ENCODE measurements around the gene SH3BP1.

Gene SH3BP1

DNA sequence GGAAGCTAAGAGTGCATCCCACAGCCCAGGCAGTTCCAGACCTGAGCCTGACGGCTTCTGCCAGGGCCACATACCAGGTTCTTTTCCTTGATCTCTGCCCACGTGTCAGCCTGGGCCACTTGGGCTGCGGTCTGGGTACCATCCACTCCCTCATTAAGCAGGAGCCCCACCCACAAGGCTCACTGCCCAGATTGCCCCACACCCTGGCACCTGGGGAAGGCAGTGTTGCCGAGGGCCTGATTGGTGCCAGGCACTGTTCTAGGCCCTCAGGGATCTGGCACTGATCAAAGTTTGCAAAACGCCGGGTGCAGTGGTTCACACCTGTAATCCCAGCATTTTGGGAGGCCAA, 15.5 kb upstream of the SH3BP1 start:
- TF ChIP-seq, protein P1, sequence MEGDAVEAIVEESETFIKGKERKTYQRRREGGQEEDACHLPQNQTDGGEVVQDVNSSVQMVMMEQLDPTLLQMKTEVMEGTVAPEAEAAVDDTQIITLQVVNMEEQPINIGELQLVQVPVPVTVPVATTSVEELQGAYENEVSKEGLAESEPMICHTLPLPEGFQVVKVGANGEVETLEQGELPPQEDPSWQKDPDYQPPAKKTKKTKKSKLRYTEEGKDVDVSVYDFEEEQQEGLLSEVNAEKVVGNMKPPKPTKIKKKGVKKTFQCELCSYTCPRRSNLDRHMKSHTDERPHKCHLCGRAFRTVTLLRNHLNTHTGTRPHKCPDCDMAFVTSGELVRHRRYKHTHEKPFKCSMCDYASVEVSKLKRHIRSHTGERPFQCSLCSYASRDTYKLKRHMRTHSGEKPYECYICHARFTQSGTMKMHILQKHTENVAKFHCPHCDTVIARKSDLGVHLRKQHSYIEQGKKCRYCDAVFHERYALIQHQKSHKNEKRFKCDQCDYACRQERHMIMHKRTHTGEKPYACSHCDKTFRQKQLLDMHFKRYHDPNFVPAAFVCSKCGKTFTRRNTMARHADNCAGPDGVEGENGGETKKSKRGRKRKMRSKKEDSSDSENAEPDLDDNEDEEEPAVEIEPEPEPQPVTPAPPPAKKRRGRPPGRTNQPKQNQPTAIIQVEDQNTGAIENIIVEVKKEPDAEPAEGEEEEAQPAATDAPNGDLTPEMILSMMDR (IDR thresholded peaks at IDR 0.05; ENCODE audit: borderline replicate concordance, insufficient read depth, low read depth, low read length) = no peak

DNA sequence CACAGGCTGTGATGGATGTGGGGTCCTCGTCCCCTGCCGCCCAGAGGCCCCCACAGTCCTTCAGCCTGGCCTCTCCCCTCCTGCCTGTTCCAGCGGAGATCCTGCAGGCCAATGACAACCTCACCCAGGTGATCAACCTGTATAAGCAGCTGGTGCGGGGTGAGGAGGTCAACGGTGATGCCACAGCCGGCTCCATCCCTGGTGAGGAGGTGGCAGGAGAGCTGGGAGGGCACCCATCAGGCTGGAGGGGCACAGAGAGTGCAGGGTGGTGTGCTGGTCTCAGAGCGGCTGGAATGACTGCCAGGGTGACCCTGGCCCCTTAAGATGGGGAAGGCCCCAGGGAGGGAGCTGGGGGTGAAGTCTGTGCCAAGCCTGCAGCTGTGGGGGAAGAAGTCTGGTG, 14.6 kb upstream of the SH3BP1 start:
- TF ChIP-seq, protein P1 (IDR thresholded peaks at IDR 0.05; ENCODE audit: borderline replicate concordance, insufficient read depth, low read depth, low read length) = no peak
- H3K4me3 ChIP-seq (ENCODE audit: low read depth, low read length) = no peak overlapping the region

More for the DNA sequence above, 15.5 kb upstream of the SH3BP1 start:
- H3K4me3 ChIP-seq (ENCODE audit: low read depth, low read length) = no peak overlapping the region

DNA sequence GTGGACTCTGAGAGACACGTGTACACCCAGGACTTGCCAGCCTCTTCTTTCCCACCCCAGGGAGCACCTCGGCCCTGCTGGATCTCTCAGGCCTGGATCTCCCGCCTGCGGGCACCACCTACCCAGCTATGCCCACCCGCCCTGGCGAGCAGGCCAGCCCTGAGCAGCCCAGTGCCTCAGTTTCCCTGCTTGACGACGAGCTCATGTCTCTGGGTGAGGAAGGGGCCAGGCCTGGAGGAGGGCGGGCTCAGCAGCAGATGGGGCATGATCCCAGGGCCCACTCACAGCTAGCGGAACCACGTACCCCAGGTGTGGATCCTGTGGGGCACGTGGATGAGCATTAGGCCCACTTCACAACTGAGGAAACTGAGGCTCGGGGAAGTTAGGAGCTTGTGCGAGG, 13.7 kb upstream of the SH3BP1 start:
- TF ChIP-seq, protein P1 (IDR thresholded peaks at IDR 0.05; ENCODE audit: borderline replicate concordance, insufficient read depth, low read depth, low read length) = no peak
- no peak overlapping the region for H3K4me3 ChIP-seq (ENCODE audit: low read depth, low read length)

DNA sequence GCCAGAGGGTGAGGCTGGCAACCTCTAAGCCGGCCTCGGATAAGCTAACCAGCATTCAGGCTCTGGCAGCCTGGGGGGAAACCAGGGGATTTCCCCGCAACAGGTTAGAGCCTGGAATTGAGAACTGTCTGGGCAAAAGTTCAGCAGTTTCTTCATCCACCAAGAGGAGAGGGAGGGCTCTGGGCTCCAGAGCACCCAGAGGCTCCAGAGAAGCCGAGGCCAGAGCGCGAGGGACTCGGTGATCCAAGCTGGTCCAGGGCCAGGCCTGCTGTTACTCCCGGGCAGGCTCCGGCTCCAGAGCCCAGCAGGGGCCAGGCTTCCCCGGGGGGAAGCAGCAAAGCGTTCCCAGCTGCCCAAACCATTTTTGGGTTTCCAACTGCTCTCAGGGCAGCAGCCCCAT, 13.3 kb upstream of the SH3BP1 start:
- TF ChIP-seq, protein P1 (IDR thresholded peaks at IDR 0.05; ENCODE audit: borderline replicate concordance, insufficient read depth, low read depth, low read length) = no peak
- no peak overlapping the region for H3K4me3 ChIP-seq (ENCODE audit: low read depth, low read length)

DNA sequence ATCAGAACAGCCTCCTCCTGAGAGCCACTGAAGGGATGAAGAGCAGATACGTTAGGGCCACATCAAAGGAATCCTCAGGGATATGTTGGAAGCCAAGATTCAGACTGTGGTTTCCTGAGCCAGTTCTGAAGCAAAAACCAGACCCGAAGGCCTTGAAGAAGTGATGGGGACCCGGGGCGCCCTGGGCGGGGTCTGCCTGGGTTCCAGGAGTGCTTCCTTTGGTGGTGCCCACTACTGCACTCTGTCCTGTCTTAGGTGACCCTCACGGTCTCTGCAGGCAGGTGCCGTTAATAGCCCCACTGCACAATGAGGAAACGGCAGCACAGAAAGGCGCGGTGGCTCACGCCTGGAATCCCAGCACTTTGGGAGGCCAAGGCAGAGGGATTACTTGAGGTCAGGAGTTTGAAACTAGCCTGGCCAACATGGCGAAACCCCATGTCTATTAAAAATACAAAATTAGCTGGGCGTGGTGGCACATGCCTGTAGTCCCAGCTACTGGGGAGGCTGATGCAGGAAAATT, 12.9 kb upstream of the SH3BP1 start:
- TF ChIP-seq, protein P1 (IDR thresholded peaks at IDR 0.05; ENCODE audit: borderline replicate concordance, insufficient read depth, low read depth, low read length) = no peak
- no peak overlapping the region for H3K4me3 ChIP-seq (ENCODE audit: low read depth, low read length)

DNA sequence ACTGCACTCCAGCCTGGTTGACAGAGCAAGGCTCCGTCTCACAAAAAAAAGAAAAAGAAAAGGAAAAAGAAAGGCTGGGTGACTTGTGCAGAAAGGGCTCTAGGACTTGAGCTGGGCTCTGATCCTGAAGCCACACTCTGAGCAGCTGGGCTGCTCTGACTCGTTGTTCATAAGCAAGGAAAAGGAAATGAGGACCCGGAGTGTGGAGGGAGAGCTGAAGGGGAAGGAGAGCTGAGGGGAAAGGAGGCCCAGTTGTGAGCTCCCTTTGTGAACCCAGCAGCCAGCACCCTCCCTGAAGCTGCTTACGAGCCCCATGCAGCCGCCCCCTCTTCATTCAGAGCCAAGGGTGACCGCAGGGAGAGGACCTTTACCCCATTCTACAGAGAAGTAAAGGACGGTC, 12.3 kb upstream of the SH3BP1 start:
- H3K4me3 ChIP-seq (ENCODE audit: low read depth, low read length) = no peak overlapping the region
- TF ChIP-seq, protein P1 (IDR thresholded peaks at IDR 0.05; ENCODE audit: borderline replicate concordance, insufficient read depth, low read depth, low read length) = no peak

DNA sequence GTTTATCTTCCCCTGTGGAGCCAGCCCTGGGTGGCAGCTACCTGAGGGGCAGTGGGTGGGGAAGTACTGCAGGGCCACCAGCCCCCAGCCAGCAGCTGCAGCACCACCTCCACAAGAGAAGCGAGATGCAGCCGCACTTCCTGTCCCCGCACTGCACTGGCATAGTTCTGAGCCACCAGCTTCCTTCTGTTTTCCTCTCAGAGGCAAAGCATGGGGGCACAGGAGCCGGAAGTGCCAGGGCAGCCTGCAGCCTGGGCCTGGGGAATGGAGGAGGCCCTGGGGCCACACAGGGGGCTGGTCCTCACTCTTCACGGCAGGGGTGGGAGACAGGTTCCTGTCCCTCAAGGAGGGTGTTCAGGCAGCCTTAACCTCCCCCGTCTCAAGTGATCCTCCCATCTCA, 11.9 kb upstream of the SH3BP1 start:
- TF ChIP-seq, protein P1 (IDR thresholded peaks at IDR 0.05; ENCODE audit: borderline replicate concordance, insufficient read depth, low read depth, low read length) = no peak
- no peak overlapping the region for H3K4me3 ChIP-seq (ENCODE audit: low read depth, low read length)

All from GM12875 (cell line).